ENCODE data around the gene DIP2B.
"Not testable (repeated sequence)": the region's sequence is repeated elsewhere in the genome, so short reads cannot be mapped to it uniquely, and the experiment has no call there.

The DIP2B gene

GRCh38 chr12:50677858-50678257, 173.1 kb downstream of the DIP2B start:
- POLR2A ChIA-PET, result no interaction called here
- DNase-seq, result no peak
- Histone ChIP-seq H3K9me3 (ENCODE audit: control extremely low read depth in 1 of 5, control insufficient read depth in 4 of 5, insufficient read depth in 2 of 5, low read depth in 1 of 5, low read length in 4 of 5) (no peaks in the 10 kb centered on the region), H3K4me1 (ENCODE audit: control extremely low read depth in 1 of 4, control insufficient read depth in 4 of 4, insufficient read depth in 4 of 4, low read length in 3 of 4) (no peaks in the 10 kb centered on the region), H3K27ac (ENCODE audit: insufficient read depth in 1 of 2, low read depth in 1 of 2, low read length in 2 of 2, poor library complexity in 1 of 2, severe bottlenecking in 2 of 2) (no peak overlapping the region), H3K27me3 (replicated peaks in 2 of 5; ENCODE audit: control insufficient read depth in 4 of 5, insufficient read depth in 5 of 5, low read length in 4 of 5) (no peaks in the 10 kb centered on the region), H3K36me3 (ENCODE audit: control insufficient read depth in 4 of 4, insufficient read depth in 4 of 4, low read length in 3 of 4) (peaks cover 27 to 68% (median 48%) of the 10 kb centered on the region in 4 experiments), H3K4me3 (ENCODE audit: control insufficient read depth in 1 of 7, extremely low read depth in 1 of 7, insufficient read depth in 4 of 7, low read depth in 2 of 7, low read length in 6 of 7) (no peak overlapping the region)
- 100% methylated on average over 2 of the region's 3 CpGs for WGBS (ENCODE audit: insufficient coverage)
- CTCF ChIA-PET, result no interaction called here

GRCh38 chr12:50678650-50679365, 174.0 kb downstream of the DIP2B start:
- WGBS (ENCODE audit: insufficient coverage), result 100% methylated on average over 3 of the region's 4 CpGs
- Histone ChIP-seq H3K27me3 (replicated peaks in 2 of 5; ENCODE audit: control insufficient read depth in 4 of 5, insufficient read depth in 5 of 5, low read length in 4 of 5) (no peaks in the 10 kb centered on the region), H3K4me3 (ENCODE audit: control insufficient read depth in 1 of 7, extremely low read depth in 1 of 7, insufficient read depth in 4 of 7, low read depth in 2 of 7, low read length in 6 of 7) (no peak overlapping the region), H3K9me3 (ENCODE audit: control extremely low read depth in 1 of 5, control insufficient read depth in 4 of 5, insufficient read depth in 2 of 5, low read depth in 1 of 5, low read length in 4 of 5) (no peaks in the 10 kb centered on the region), H3K36me3 (ENCODE audit: control insufficient read depth in 4 of 4, insufficient read depth in 4 of 4, low read length in 3 of 4) (peaks cover 30 to 73% (median 48%) of the 10 kb centered on the region in 4 experiments), H3K27ac (ENCODE audit: insufficient read depth in 1 of 2, low read depth in 1 of 2, low read length in 2 of 2, poor library complexity in 1 of 2, severe bottlenecking in 2 of 2) (no peak overlapping the region), H3K4me1 (ENCODE audit: control extremely low read depth in 1 of 4, control insufficient read depth in 4 of 4, insufficient read depth in 4 of 4, low read length in 3 of 4) (no peaks in the 10 kb centered on the region)
- no peak for DNase-seq
- CTCF ChIA-PET, result interaction anchor here (0.9 to 2.2 kb wide), 4 partner anchors 12 to 175 kb away, joined by 3 to 6 read pairs (median 4); partner anchors contain the start of gene DIP2B
- POLR2A ChIA-PET, result no interaction called here

GRCh38 chr12:50679612-50680011, 174.8 kb downstream of the DIP2B start:
- Histone ChIP-seq H3K36me3 (ENCODE audit: control insufficient read depth in 4 of 4, insufficient read depth in 4 of 4, low read length in 3 of 4) (peaks cover 31 to 72% (median 48%) of the 10 kb centered on the region in 4 experiments), H3K4me3 (ENCODE audit: control insufficient read depth in 1 of 7, extremely low read depth in 1 of 7, insufficient read depth in 4 of 7, low read depth in 2 of 7, low read length in 6 of 7) (no peak overlapping the region), H3K27ac (ENCODE audit: insufficient read depth in 1 of 2, low read depth in 1 of 2, low read length in 2 of 2, poor library complexity in 1 of 2, severe bottlenecking in 2 of 2) (no peak overlapping the region), H3K27me3 (replicated peaks in 2 of 5; ENCODE audit: control insufficient read depth in 4 of 5, insufficient read depth in 5 of 5, low read length in 4 of 5) (no peaks in the 10 kb centered on the region), H3K4me1 (ENCODE audit: control extremely low read depth in 1 of 4, control insufficient read depth in 4 of 4, insufficient read depth in 4 of 4, low read length in 3 of 4) (no peaks in the 10 kb centered on the region), H3K9me3 (ENCODE audit: control extremely low read depth in 1 of 5, control insufficient read depth in 4 of 5, insufficient read depth in 2 of 5, low read depth in 1 of 5, low read length in 4 of 5) (no peaks in the 10 kb centered on the region)
- no peak for DNase-seq
- POLR2A ChIA-PET, result no interaction called here
- WGBS (ENCODE audit: insufficient coverage), result 100% methylated on average over 1 of the region's 1 CpG
- CTCF ChIA-PET, result interaction anchor here (1.1 to 2.2 kb wide), 3 partner anchors 13 to 176 kb away, joined by 3 to 6 read pairs (median 5); partner anchors contain the start of gene DIP2B

GRCh38 chr12:50681064-50681463, 176.3 kb downstream of the DIP2B start:
- CTCF ChIA-PET, result interaction anchor here (2.2 kb wide), 1 partner anchor 176 kb away, joined by 6 read pairs; the partner anchor contains the start of gene DIP2B
- H3K27me3 ChIP-seq (replicated peaks in 2 of 5; ENCODE audit: control insufficient read depth in 4 of 5, insufficient read depth in 5 of 5, low read length in 4 of 5); POLR2A ChIA-PET; H3K27ac ChIP-seq (ENCODE audit: insufficient read depth in 1 of 2, low read depth in 1 of 2, low read length in 2 of 2, poor library complexity in 1 of 2, severe bottlenecking in 2 of 2); H3K9me3 ChIP-seq (ENCODE audit: control extremely low read depth in 1 of 5, control insufficient read depth in 4 of 5, insufficient read depth in 2 of 5, low read depth in 1 of 5, low read length in 4 of 5); DNase-seq; H3K4me3 ChIP-seq (ENCODE audit: control insufficient read depth in 1 of 7, extremely low read depth in 1 of 7, insufficient read depth in 4 of 7, low read depth in 2 of 7, low read length in 6 of 7); H3K4me1 ChIP-seq (ENCODE audit: control extremely low read depth in 1 of 4, control insufficient read depth in 4 of 4, insufficient read depth in 4 of 4, low read length in 3 of 4): not testable (repeated sequence)
- H3K36me3 ChIP-seq (ENCODE audit: control insufficient read depth in 4 of 4, insufficient read depth in 4 of 4, low read length in 3 of 4), result peaks cover 27 to 71% (median 44%) of the 10 kb centered on the region in 4 experiments
- no CpG with 5 or more reads among the region's 3 CpGs for WGBS (ENCODE audit: insufficient coverage)

GRCh38 chr12:50685641-50686040, 180.9 kb downstream of the DIP2B start:
- Histone ChIP-seq H3K4me3 (ENCODE audit: control insufficient read depth in 1 of 7, extremely low read depth in 1 of 7, insufficient read depth in 4 of 7, low read depth in 2 of 7, low read length in 6 of 7) (no peak overlapping the region), H3K27me3 (replicated peaks in 2 of 5; ENCODE audit: control insufficient read depth in 4 of 5, insufficient read depth in 5 of 5, low read length in 4 of 5) (no peaks in the 10 kb centered on the region), H3K36me3 (ENCODE audit: control insufficient read depth in 4 of 4, insufficient read depth in 4 of 4, low read length in 3 of 4) (peaks cover 27 to 62% (median 44%) of the 10 kb centered on the region in 4 experiments), H3K9me3 (ENCODE audit: control extremely low read depth in 1 of 5, control insufficient read depth in 4 of 5, insufficient read depth in 2 of 5, low read depth in 1 of 5, low read length in 4 of 5) (no peaks in the 10 kb centered on the region), H3K27ac (ENCODE audit: insufficient read depth in 1 of 2, low read depth in 1 of 2, low read length in 2 of 2, poor library complexity in 1 of 2, severe bottlenecking in 2 of 2) (no peak overlapping the region), H3K4me1 (ENCODE audit: control extremely low read depth in 1 of 4, control insufficient read depth in 4 of 4, insufficient read depth in 4 of 4, low read length in 3 of 4) (peaks cover 0 to 4% (median 2%) of the 10 kb centered on the region in 4 experiments)
- DNase-seq, result peak; percentile 39 to 78 (median 55)
- ChIA-PET CTCF (interaction anchor here (0.8 to 1.4 kb wide), 3 partner anchors 10 to 178 kb away, joined by 3 to 4 read pairs (median 3); no protein-coding TSS in a partner anchor), POLR2A (no interaction called here)
- no CpG with 5 or more reads among the region's 1 CpG for WGBS (ENCODE audit: insufficient coverage)

- POLR2A ChIA-PET, result no interaction called here
- Histone ChIP-seq H3K27me3 (replicated peaks in 2 of 5; ENCODE audit: control insufficient read depth in 4 of 5, insufficient read depth in 5 of 5, low read length in 4 of 5) (no peaks in the 10 kb centered on the region), H3K4me3 (ENCODE audit: control insufficient read depth in 1 of 7, extremely low read depth in 1 of 7, insufficient read depth in 4 of 7, low read depth in 2 of 7, low read length in 6 of 7) (no peak overlapping the region), H3K27ac (ENCODE audit: insufficient read depth in 1 of 2, low read depth in 1 of 2, low read length in 2 of 2, poor library complexity in 1 of 2, severe bottlenecking in 2 of 2) (no peak overlapping the region), H3K4me1 (ENCODE audit: control extremely low read depth in 1 of 4, control insufficient read depth in 4 of 4, insufficient read depth in 4 of 4, low read length in 3 of 4) (peaks cover 0 to 4% (median 2%) of the 10 kb centered on the region in 4 experiments), H3K9me3 (ENCODE audit: control extremely low read depth in 1 of 5, control insufficient read depth in 4 of 5, insufficient read depth in 2 of 5, low read depth in 1 of 5, low read length in 4 of 5) (no peaks in the 10 kb centered on the region), H3K36me3 (ENCODE audit: control insufficient read depth in 4 of 4, insufficient read depth in 4 of 4, low read length in 3 of 4) (peaks cover 32 to 65% (median 48%) of the 10 kb centered on the region in 4 experiments)
- no peak for DNase-seq
- 100% methylated on average over 3 of the region's 4 CpGs for WGBS (ENCODE audit: insufficient coverage)
- CTCF ChIA-PET, result interaction anchor here (0.8 to 1.4 kb wide), 3 partner anchors 9 to 179 kb away, joined by 3 to 4 read pairs (median 3); no protein-coding TSS in a partner anchor
Measured at GRCh38 chr12:50686406-50686805, 181.6 kb downstream of the DIP2B start.

GRCh38 chr12:50686976-50687375, 182.2 kb downstream of the DIP2B start:
- ChIA-PET POLR2A (no interaction called here), CTCF (interaction anchor here (1.0 to 1.7 kb wide), 3 partner anchors 10 to 182 kb away, joined by 3 read pairs; partner anchors contain the start of gene DIP2B)
- peaks cover 27 to 60% (median 48%) of the 10 kb centered on the region in 4 experiments for H3K36me3 ChIP-seq (ENCODE audit: control insufficient read depth in 4 of 4, insufficient read depth in 4 of 4, low read length in 3 of 4)
- H3K27ac ChIP-seq (ENCODE audit: insufficient read depth in 1 of 2, low read depth in 1 of 2, low read length in 2 of 2, poor library complexity in 1 of 2, severe bottlenecking in 2 of 2), result no peak overlapping the region
- no peaks in the 10 kb centered on the region for H3K27me3 ChIP-seq (replicated peaks in 2 of 5; ENCODE audit: control insufficient read depth in 4 of 5, insufficient read depth in 5 of 5, low read length in 4 of 5)
- DNase-seq, result no peak
- H3K4me3 ChIP-seq (ENCODE audit: control insufficient read depth in 1 of 7, extremely low read depth in 1 of 7, insufficient read depth in 4 of 7, low read depth in 2 of 7, low read length in 6 of 7), result no peak overlapping the region
- peaks cover 0 to 4% (median 2%) of the 10 kb centered on the region in 4 experiments for H3K4me1 ChIP-seq (ENCODE audit: control extremely low read depth in 1 of 4, control insufficient read depth in 4 of 4, insufficient read depth in 4 of 4, low read length in 3 of 4)
- no peaks in the 10 kb centered on the region for H3K9me3 ChIP-seq (ENCODE audit: control extremely low read depth in 1 of 5, control insufficient read depth in 4 of 5, insufficient read depth in 2 of 5, low read depth in 1 of 5, low read length in 4 of 5)
- WGBS (ENCODE audit: insufficient coverage), result 75% methylated on average over 2 of the region's 2 CpGs

Data from common myeloid progenitor, CD34-positive (primary cell).